Heart right ventricle (tissue), 16 donors: ENCODE results near the gene CDH23. TPM values are rescaled to one million over a fixed set of nuclear protein-coding genes. Genes with fewer than 3 reads are reported as not detected.
A peak's percentile ranks its signal among the peaks of the same experiment; 100 is the strongest.

ENCODE experiments used
- ATAC-seq, 8 donors: fragments of 200-7000 bp; cut with Tn5 transposase; one replicate each; pipeline ENCODE4 v1.9.1; 2020; ENCODE audit warnings: mild to moderate bottlenecking in 8 of 8, moderate library complexity in 8 of 8, moderate number of reproducible peaks in 1 of 8
- DNase-seq, 2 donors: peaks; one replicate each; pipeline ENCODE4 v3.0.0-alpha.2; 2020
- H3K27ac ChIP-seq, 10 donors: fragments of 200-600 bp; sonication (generic) in 2 of 10; one replicate each; pipeline versions ENCODE4 v1.5.0 to v1.8.0; 2020 to 2022; ENCODE audit warnings: mild to moderate bottlenecking in 3 of 10
- H3K27me3 ChIP-seq, 7 donors: fragments of 200-600 bp; one replicate each; pipeline ENCODE4 v1.8.0; 2021 to 2022; ENCODE audit warnings: mild to moderate bottlenecking in 2 of 7
- H3K36me3 ChIP-seq, 9 donors: fragments of 200-600 bp; sonication (generic) in 1 of 9; one replicate each; pipeline versions ENCODE4 v1.5.0 to v1.8.0; 2020 to 2022; ENCODE audit warnings: mild to moderate bottlenecking in 2 of 9
- H3K4me1 ChIP-seq, 9 donors: fragments of 200-600 bp; sonication (generic) in 1 of 9; one replicate each; pipeline versions ENCODE4 v1.5.0 to v1.8.0; 2020 to 2022; ENCODE audit warnings: mild to moderate bottlenecking in 4 of 9
- H3K4me3 ChIP-seq, 10 donors: fragments of 200-600 bp; sonication (generic) in 2 of 10; one replicate each; pipeline versions ENCODE4 v1.5.0 to v1.8.0; 2020 to 2022; ENCODE audit warnings: mild to moderate bottlenecking in 7 of 10, moderate library complexity in 2 of 10
- H3K9me3 ChIP-seq, 11 donors: fragments of 200-600 bp in 10 of 11; sonication (generic) in 2 of 11; one replicate each; pipeline versions ENCODE4 v1.5.0 to v1.8.0; 2013 to 2022; ENCODE audit warnings: mild to moderate bottlenecking in 2 of 11, control low read depth in 1 of 11, moderate library complexity in 1 of 11
- CTCF ChIP-seq, 9 donors: fragments of 200-600 bp; sonication (generic) in 2 of 9; IDR thresholded peaks; one replicate each; pipeline versions ENCODE4 v1.5.0 to v1.8.0; 2021 to 2022; ENCODE audit warnings: antibody characterized with exemption in 9 of 9, mild to moderate bottlenecking in 5 of 9, moderate library complexity in 1 of 9
- WGBS, 2 donors: extraction: QIAGEN DNeasy Blood & Tissue Kit; methylation state at CpG; one replicate each; pipeline ENCODE4 v1.1.7; 2013; ENCODE audit warnings: inconsistent platforms in 1 of 2; 5-methylcytosine and 5-hydroxymethylcytosine counted together
- intact Hi-C, 10 donors: fragments of 100-400 bp; cut with DNase I; formaldehyde crosslinking; loops; one replicate each; pipeline versions ENCODE4 v1.11.1 to v1.14.2; 2022
- polyA plus RNA-seq, 2 donors: library from polyadenylated mRNA; stranded (reverse); fragments of 200-250 nt; gene quantifications; one replicate each; pipeline ENCODE4 v1.2.3, GENCODE V29; 2013
- total RNA-seq, 10 donors: library from RNA; stranded (reverse); fragmentation: NEBNext Ultra II Directional in 3 of 10; extraction: Animal tissue kit (Norgen Biotek cat#: 25700) in 3 of 10; gene quantifications; one replicate each; pipeline versions ENCODE4 v1.2.1 to v1.2.4, GENCODE V29; 2021 to 2023
- donor health status: Arrhythmogenic right ventricular cardiomyopathy.
- donor health status: ischemic (EF 13 %, LVEDD 7.1; RV severe dilation, severe dysfunction).
- donor health status: healthy with polysubstance abuse.
- donor health status: DM: no; HTN: yes; CAD: no.
- donor health status: DM: no; HTN: no; CAD: no.
- donor health status: ischemic (EF 25% LVEDD 6.9; RV normal size, moderate dysfunction).
- donor health status: ischemic (EF 25% LVEDD 5.7; RV mildly dilated, moderate dysfunction).
- donor health status: healthy.
- donor health status: DM: yes; HTN: yes; CAD: no.
- donor health status: Ischemic cardiomyopathy.
- donor health status: ischemic (EF 35%, LVEDD 5.7; RV mildly dilated, moderate dysfunction).
- donor health status: nonischemic (EF 11% LVEDD 7.7; RV severe dilation, severe dysfunction).
- donor health status: DM: yes; HTN: yes; CAD: no.
- donor health status: PGD.
- donor health status: ischemic (EF 29% LVEDD 5.4; RV normal size, mild dysfunction).
- donor health status: nonischemic (EF 23%, LVEDD 6.1; RV moderate dilation, normal function).

CDH23 gene
- total and polyA plus RNA-seq, 12 donors, result 1.1 to 7.7 (median 4.6) TPM

GRCh38 chr10:71641986-71642385 lies 245.3 kb downstream of the CDH23 start:
- no peak for TF ChIP-seq CTCF (IDR thresholded peaks at IDR 0.05)
- Histone ChIP-seq H3K27ac (no peak overlapping the region), H3K4me1 (peaks cover 0 to 23% (median 0%) of the 10 kb centered on the region in 9 donors), H3K27me3 (peaks cover 0 to 6% (median 0%) of the 10 kb centered on the region in 7 donors), H3K9me3 (no peaks in the 10 kb centered on the region), H3K4me3 (no peak overlapping the region), H3K36me3 (no peaks in the 10 kb centered on the region)
- intact Hi-C loops, result no loop called here
- ATAC-seq (no peak), DNase-seq (no peak)
- WGBS, 2 donors, result 76 to 84% methylated on average over 5 of the region's 5 CpGs

- ATAC-seq, result no peak
- no peak for TF ChIP-seq CTCF (IDR thresholded peaks at IDR 0.05)
- intact Hi-C loops, result no loop called here
- no peak for DNase-seq
- no peak overlapping the region for H3K27ac ChIP-seq
- H3K4me3 ChIP-seq, result no peak overlapping the region
- peaks cover 0 to 2% (median 0%) of the 10 kb centered on the region in 7 donors for H3K27me3 ChIP-seq
- no peaks in the 10 kb centered on the region for H3K9me3 ChIP-seq
- no peaks in the 10 kb centered on the region for H3K36me3 ChIP-seq
- H3K4me1 ChIP-seq, result peaks cover 0 to 6% (median 0%) of the 10 kb centered on the region in 9 donors
- WGBS, 2 donors, result 83 to 84% methylated on average over 6 of the region's 6 CpGs
Observed at GRCh38 chr10:71643904-71644303, 247.2 kb downstream of the CDH23 start.

- WGBS, 2 donors, result 92 to 94% methylated on average over 6 of the region's 6 CpGs
- intact Hi-C loops, result no loop called here
- no peaks in the 10 kb centered on the region for H3K36me3 ChIP-seq
- no peak for TF ChIP-seq CTCF (IDR thresholded peaks at IDR 0.05)
- DNase-seq (no peak), ATAC-seq (no peak)
- no peak overlapping the region for H3K27ac ChIP-seq
- H3K9me3 ChIP-seq, result no peaks in the 10 kb centered on the region
- no peak overlapping the region for H3K4me3 ChIP-seq
- peaks cover 0 to 3% (median 0%) of the 10 kb centered on the region in 9 donors for H3K4me1 ChIP-seq
- no peaks in the 10 kb centered on the region for H3K27me3 ChIP-seq
Observed at GRCh38 chr10:71644307-71645180, 247.8 kb downstream of the CDH23 start.

- 56 to 67% methylated on average over 4 to 6 of the region's 6 CpGs for WGBS, 2 donors
- intact Hi-C loops, result no loop called here
- no peak overlapping the region for H3K27ac ChIP-seq
- ATAC-seq (peak in 1 of 8 donors; percentile 18), DNase-seq (no peak)
- no peaks in the 10 kb centered on the region for H3K36me3 ChIP-seq
- no peak overlapping the region for H3K4me3 ChIP-seq
- no peaks in the 10 kb centered on the region for H3K27me3 ChIP-seq
- no peaks in the 10 kb centered on the region for H3K9me3 ChIP-seq
- peaks cover 0 to 3% (median 0%) of the 10 kb centered on the region in 9 donors for H3K4me1 ChIP-seq
- TF ChIP-seq CTCF (IDR thresholded peaks at IDR 0.05), result no peak
Observed at GRCh38 chr10:71645185-71645584, 248.5 kb downstream of the CDH23 start.
